Chondrocyte (in vitro differentiated cells): ENCODE measurements around the gene ALDH1L1. TPM values are rescaled to one million over a fixed set of nuclear protein-coding genes. Genes with fewer than 3 reads are reported as not detected.

Experiments used
- DNase-seq: peaks from one replicate; pipeline ENCODE4 v3.0.0; 2021; ENCODE audit warnings: mixed read lengths, low spot score
- H3K27ac Mint-ChIP-seq: one replicate; pipeline ENCODE4 v1.8.0; 2021; ENCODE audit warnings: mild to moderate bottlenecking, moderate library complexity, mixed read lengths; ENCODE audit not compliant: unreplicated experiment
- H3K27me3 Mint-ChIP-seq: 2 replicates; pipeline ENCODE4 v1.8.0; 2021; ENCODE audit warnings: low read depth, mixed read lengths
- H3K36me3 Mint-ChIP-seq: 2 replicates; pipeline ENCODE4 v1.8.0; 2021; ENCODE audit warnings: low read depth, mixed read lengths
- H3K4me1 Mint-ChIP-seq: 2 replicates; pipeline ENCODE4 v1.8.0; 2021; ENCODE audit warnings: low read depth, mild to moderate bottlenecking, mixed read lengths
- H3K4me3 Mint-ChIP-seq: one replicate; pipeline ENCODE4 v1.8.0; 2021; ENCODE audit warnings: mild to moderate bottlenecking, moderate library complexity, mixed read lengths; ENCODE audit not compliant: unreplicated experiment
- H3K9me3 Mint-ChIP-seq: 2 replicates; pipeline ENCODE4 v1.8.0; 2021; ENCODE audit warnings: low read depth, mixed read lengths
- total RNA-seq: library from RNA; stranded (reverse); gene quantifications from 3 replicates; pipeline ENCODE4 v1.2.1, GENCODE V29; 2021
- TF ChIP-seq, protein P1 (sequence below): fragments of 200-600 bp; sonication (generic); IDR thresholded peaks from 2 replicates; pipeline ENCODE4 v1.5.0; 2021; ENCODE audit warnings: antibody characterized with exemption, mild to moderate bottlenecking, moderate library complexity

The ALDH1L1 gene
- total RNA-seq, 1 donor from 2014 or later = 0.60 TPM

DNA sequence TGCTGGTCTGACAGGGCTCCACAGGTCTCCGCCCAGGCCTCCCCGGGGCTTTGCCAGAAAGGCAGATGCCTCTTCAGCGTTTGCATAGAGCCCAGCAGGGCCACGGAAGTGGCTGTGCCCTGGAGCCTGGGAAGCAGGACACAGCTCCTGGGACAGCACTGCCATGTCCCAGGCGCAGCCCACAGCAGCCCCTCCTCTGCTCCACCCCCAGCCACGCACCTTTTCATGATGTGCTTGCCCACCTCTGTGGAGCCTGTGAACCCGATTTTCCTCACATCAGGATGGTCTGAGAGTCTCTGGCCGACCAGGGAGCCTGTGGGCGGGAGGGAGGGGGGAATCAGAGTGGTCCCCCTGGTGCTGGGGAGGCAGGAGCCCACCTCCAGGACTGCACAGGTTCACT is 62.6 kb downstream of the ALDH1L1 start:
- TF ChIP-seq, protein P1, sequence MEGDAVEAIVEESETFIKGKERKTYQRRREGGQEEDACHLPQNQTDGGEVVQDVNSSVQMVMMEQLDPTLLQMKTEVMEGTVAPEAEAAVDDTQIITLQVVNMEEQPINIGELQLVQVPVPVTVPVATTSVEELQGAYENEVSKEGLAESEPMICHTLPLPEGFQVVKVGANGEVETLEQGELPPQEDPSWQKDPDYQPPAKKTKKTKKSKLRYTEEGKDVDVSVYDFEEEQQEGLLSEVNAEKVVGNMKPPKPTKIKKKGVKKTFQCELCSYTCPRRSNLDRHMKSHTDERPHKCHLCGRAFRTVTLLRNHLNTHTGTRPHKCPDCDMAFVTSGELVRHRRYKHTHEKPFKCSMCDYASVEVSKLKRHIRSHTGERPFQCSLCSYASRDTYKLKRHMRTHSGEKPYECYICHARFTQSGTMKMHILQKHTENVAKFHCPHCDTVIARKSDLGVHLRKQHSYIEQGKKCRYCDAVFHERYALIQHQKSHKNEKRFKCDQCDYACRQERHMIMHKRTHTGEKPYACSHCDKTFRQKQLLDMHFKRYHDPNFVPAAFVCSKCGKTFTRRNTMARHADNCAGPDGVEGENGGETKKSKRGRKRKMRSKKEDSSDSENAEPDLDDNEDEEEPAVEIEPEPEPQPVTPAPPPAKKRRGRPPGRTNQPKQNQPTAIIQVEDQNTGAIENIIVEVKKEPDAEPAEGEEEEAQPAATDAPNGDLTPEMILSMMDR = no peak
- no peak overlapping the region for H3K4me3 Mint-ChIP-seq
- peaks cover 17% of the 10 kb centered on the region for H3K27me3 Mint-ChIP-seq
- H3K9me3 Mint-ChIP-seq = peaks cover 3% of the 10 kb centered on the region
- no peaks in the 10 kb centered on the region for H3K36me3 Mint-ChIP-seq
- H3K27ac Mint-ChIP-seq = no peak overlapping the region
- H3K4me1 Mint-ChIP-seq = no peaks in the 10 kb centered on the region
- peak; percentile 87 for DNase-seq

DNA sequence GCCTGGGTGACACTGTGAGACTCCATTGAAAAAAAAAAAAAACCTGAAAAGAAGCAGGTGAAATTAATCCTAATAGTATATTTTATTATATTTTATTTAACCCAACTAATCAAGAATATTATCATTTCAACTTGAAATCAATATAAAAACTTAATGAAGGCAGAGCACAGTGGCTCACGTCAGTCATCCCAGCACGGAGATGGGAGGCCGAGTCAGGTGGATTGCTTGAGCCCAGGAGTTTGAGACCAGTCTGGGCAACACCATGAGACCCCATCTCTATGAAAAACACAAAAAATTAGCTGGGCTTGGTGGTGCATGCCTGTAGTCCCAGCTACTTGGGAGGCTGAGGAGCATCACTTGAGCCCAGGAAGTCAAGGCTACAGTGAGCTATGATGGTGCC is 63.2 kb downstream of the ALDH1L1 start:
- no peak for DNase-seq
- Mint-ChIP-seq H3K4me3 (no peak overlapping the region), H3K27ac (no peak overlapping the region), H3K27me3 (peaks cover 16% of the 10 kb centered on the region), H3K4me1 (no peaks in the 10 kb centered on the region), H3K9me3 (peaks cover 3% of the 10 kb centered on the region), H3K36me3 (no peaks in the 10 kb centered on the region)
- TF ChIP-seq, protein P1 = no peak

DNA sequence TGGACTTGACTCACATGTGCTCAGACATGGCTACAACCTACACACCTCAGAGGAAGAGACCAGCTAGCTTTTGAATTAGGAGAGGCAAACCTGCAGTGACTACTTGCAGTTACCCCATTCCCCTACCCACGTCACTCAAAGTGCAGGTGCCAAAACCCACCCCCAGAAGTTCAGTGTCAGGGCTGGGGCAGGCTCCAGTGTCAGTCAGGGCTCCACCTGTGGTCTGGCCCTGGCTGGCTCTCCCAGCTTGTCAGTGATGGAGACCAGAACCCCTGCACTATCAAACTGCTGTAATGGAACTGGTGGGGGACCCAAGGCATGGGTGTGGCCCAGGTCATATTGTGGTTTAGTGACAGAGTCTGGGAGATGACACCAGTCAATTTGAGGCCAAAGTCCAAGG is 63.9 kb downstream of the ALDH1L1 start:
- H3K27me3 Mint-ChIP-seq = peaks cover 12% of the 10 kb centered on the region
- DNase-seq = peak; percentile 55
- H3K4me3 Mint-ChIP-seq = no peak overlapping the region
- H3K27ac Mint-ChIP-seq = no peak overlapping the region
- H3K9me3 Mint-ChIP-seq = peaks cover 3% of the 10 kb centered on the region
- TF ChIP-seq, protein P1 = no peak
- H3K4me1 Mint-ChIP-seq = no peaks in the 10 kb centered on the region
- no peaks in the 10 kb centered on the region for H3K36me3 Mint-ChIP-seq

DNA sequence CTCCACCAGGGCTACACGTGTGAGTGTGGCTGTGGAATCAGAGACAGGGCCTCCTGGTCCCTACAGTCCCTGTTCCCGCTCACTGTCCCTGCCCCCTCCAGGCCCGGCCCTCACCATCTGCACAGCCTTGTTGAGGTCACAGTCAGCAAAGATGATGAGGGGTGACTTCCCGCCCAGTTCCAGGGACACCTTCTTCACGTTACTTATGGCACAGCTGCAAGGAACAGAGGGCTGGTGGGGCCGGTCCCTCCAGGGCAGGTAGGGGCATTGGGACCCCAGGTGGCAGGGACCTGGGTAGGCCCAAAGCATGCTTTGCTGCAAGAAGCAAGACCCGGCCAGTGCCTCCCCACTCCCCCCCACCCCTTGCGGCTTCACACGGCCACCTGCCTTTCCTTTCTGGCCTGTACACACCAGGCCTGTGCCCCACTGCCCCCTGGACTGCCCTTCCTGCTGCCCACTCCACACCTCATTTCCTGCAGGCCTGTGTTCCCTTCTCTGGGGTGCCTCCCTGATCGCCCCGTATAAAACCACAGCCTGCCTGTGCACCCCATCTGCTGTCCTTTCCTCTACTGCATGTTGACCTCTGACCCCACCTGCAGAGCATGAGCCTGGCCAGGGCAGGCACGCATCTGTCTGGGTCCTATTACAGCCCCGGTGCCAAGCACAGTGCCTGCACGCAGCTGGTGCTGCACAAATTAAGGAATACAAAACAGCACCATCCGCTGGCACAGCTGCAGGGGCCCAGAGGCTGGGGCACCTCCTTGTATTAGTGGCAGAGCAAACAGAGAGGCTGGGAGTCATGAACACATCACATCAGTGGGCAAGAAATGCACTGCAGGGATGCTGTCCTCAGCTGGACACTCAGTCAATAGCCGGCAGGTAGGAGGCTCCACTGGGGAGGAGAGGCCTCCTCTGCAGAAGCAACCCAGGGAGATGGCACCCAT is 65.7 kb downstream of the ALDH1L1 start:
- DNase-seq = no peak
- no peak overlapping the region for H3K27ac Mint-ChIP-seq
- no peak overlapping the region for H3K4me3 Mint-ChIP-seq
- H3K9me3 Mint-ChIP-seq = peaks cover 3% of the 10 kb centered on the region
- peaks cover 11% of the 10 kb centered on the region for H3K27me3 Mint-ChIP-seq
- TF ChIP-seq, protein P1 = no peak
- no peaks in the 10 kb centered on the region for H3K4me1 Mint-ChIP-seq
- no peaks in the 10 kb centered on the region for H3K36me3 Mint-ChIP-seq

DNA sequence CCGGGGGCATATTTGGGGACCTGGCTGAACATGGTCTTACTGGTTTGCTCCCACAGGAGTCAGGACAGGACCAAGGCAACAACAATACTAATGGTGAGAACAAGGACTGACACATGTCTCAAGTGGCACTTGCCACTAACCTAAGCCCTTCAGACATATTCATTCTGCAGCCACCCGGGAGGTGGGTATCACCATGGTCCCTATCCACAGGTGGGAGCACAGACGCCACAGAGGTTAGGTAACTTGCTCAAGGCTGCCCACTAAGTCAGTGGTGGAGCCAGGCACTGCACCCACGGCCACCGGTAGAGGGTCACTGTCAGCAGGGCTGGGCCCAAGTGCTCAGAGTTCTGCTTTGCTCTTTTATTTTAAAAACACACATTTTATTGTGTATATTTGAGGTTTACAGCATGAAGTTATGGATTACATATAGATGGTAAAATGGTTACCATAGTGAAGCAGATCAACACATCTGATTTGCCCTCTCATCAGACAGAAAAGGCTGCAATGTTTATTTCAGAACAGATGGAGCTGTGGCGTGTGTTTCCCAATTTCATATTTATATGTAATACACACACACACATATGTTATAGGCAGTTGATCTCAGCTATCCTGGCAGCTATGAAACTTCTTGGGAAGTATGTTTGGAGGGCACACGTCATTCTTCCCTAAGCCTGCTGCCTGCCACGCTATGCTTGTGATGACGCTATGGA is 66.5 kb downstream of the ALDH1L1 start:
- peaks cover 3% of the 10 kb centered on the region for H3K27me3 Mint-ChIP-seq

More for the DNA sequence above, 66.5 kb downstream of the ALDH1L1 start:
- H3K36me3 Mint-ChIP-seq = no peaks in the 10 kb centered on the region
- no peaks in the 10 kb centered on the region for H3K4me1 Mint-ChIP-seq
- H3K4me3 Mint-ChIP-seq = no peak overlapping the region
- H3K9me3 Mint-ChIP-seq = peaks cover 2% of the 10 kb centered on the region
- DNase-seq = no peak
- H3K27ac Mint-ChIP-seq = no peak overlapping the region
- TF ChIP-seq, protein P1 = peak; percentile 62
